DOHH2 (cell line): Measurements from ENCODE around the gene NEK10.

Source experiments
- CTCF ChIP-seq: fragments of 200-600 bp; sonication (generic); IDR thresholded peaks from one replicate; pipeline ENCODE4 v1.5.1; 2014; ENCODE audit warnings: antibody characterized with exemption, mild to moderate bottlenecking, low read depth, low read length; ENCODE audit not compliant: poor library complexity, severe bottlenecking
- EZH2phosphoT487 ChIP-seq: fragments of 200-600 bp; sonication (generic); IDR thresholded peaks from 2 replicates; pipeline ENCODE4 v1.6.1; 2017; ENCODE audit warnings: borderline replicate concordance, mild to moderate bottlenecking, antibody characterized with exemption, low read length, moderate library complexity, mixed read lengths

GRCh38 chr3:27097182-27097581 is 272.0 kb downstream of the NEK10 start:
- TF ChIP-seq EZH2phosphoT487 (no peak), CTCF (no peak)
